HEK293 (cell line): ENCODE measurements around the gene MTMR3.
A peak's percentile ranks its signal among the peaks of the same experiment; 100 is the strongest.

Experiments
- CTCF ChIA-PET: fragments of 350-600 bp; formaldehyde crosslinking; extraction: SDS; loops from one replicate; lab custom pipeline; 2021; ENCODE audit warnings: antibody characterized with exemption; lab: Yijun Ruan, JAX
- POLR2A ChIA-PET: fragments of 300-600 bp; formaldehyde crosslinking; extraction: SDS; loops from one replicate; lab custom pipeline; 2020; ENCODE audit warnings: antibody characterized with exemption, inconsistent platforms; lab: Yijun Ruan, JAX
- H3K27ac ChIP-seq: fragments of 200-500 bp; sonication (Bioruptor generic); 2 replicates; pipeline ENCODE4 v1.5.1; 2014; ENCODE audit warnings: low read depth, low read length, control low read depth, inconsistent platforms; ENCODE audit errors: extremely low read depth
- H3K36me3 ChIP-seq, 2 experiments: fragments of 200-500 bp in 1 of 2; sonication (Bioruptor generic) in 1 of 2; 1 replicate in 1 of 2; 2 replicates in 1 of 2; pipeline ENCODE4 v1.5.1; 2014 to 2017; ENCODE audit warnings: inconsistent platforms in 2 of 2, low read length in 2 of 2; ENCODE audit not compliant: control insufficient read depth in 2 of 2, insufficient read depth in 1 of 2
- H3K4me1 ChIP-seq: fragments of 200-500 bp; sonication (Bioruptor generic); 2 replicates; pipeline ENCODE4 v1.5.1; 2014; ENCODE audit warnings: mild to moderate bottlenecking, low read length, inconsistent platforms; ENCODE audit not compliant: control insufficient read depth, insufficient read depth
- H3K4me3 ChIP-seq: 2 replicates; pipeline ENCODE4 v1.5.1; 2011; ENCODE audit warnings: low read depth, mild to moderate bottlenecking, control low read depth, low read length, moderate library complexity
- H3K9me3 ChIP-seq: fragments of 200-500 bp; sonication (Bioruptor generic); 2 replicates; pipeline ENCODE4 v1.5.1; 2014; ENCODE audit warnings: low read depth, low read length, inconsistent platforms; ENCODE audit not compliant: control insufficient read depth, insufficient read depth
- INSM2 ChIP-seq: fragments of 450-650 bp; formaldehyde crosslinking; IDR thresholded peaks from 2 replicates; pipeline ENCODE4 v1.5.1; 2016; ENCODE audit warnings: missing biosample characterization, missing genetic modification characterization
- PATZ1 ChIP-seq: fragments of 450-650 bp; formaldehyde crosslinking; IDR thresholded peaks from 2 replicates; pipeline ENCODE4 v1.5.1; 2016; ENCODE audit warnings: missing biosample characterization, missing genetic modification characterization
- PRDM4 ChIP-seq: fragments of 450-650 bp; formaldehyde crosslinking; IDR thresholded peaks from 2 replicates; pipeline ENCODE4 v1.5.1; 2017; ENCODE audit warnings: missing biosample characterization, missing genetic modification characterization
- WT1 ChIP-seq: fragments of 450-650 bp; formaldehyde crosslinking; IDR thresholded peaks from 2 replicates; pipeline ENCODE4 v1.5.1; 2016; ENCODE audit warnings: missing biosample characterization, missing genetic modification characterization
- YY1 ChIP-seq: fragments of 450-650 bp; formaldehyde crosslinking; IDR thresholded peaks from 2 replicates; pipeline ENCODE4 v1.5.1; 2018; ENCODE audit warnings: missing biosample characterization, missing genetic modification characterization
- ZFHX2 ChIP-seq: fragments of 450-650 bp; formaldehyde crosslinking; conservative IDR thresholded peaks from 2 replicates; pipeline ENCODE4 v1.5.1; 2016; ENCODE audit warnings: missing biosample characterization, missing genetic modification characterization
- ZNF148 ChIP-seq: fragments of 450-650 bp; formaldehyde crosslinking; IDR thresholded peaks from 2 replicates; pipeline ENCODE4 v1.5.0; 2017; ENCODE audit warnings: missing biosample characterization, missing genetic modification characterization, borderline replicate concordance
- ZNF266 ChIP-seq: fragments of 450-650 bp; formaldehyde crosslinking; IDR thresholded peaks from 2 replicates; pipeline ENCODE4 v1.5.1; 2016; ENCODE audit warnings: missing biosample characterization, missing genetic modification characterization, low read depth
- ZNF280C ChIP-seq: fragments of 450-650 bp; formaldehyde crosslinking; IDR thresholded peaks from 2 replicates; pipeline ENCODE4 v1.5.1; 2016; ENCODE audit warnings: missing biosample characterization, missing genetic modification characterization
- ZNF350 ChIP-seq: fragments of 450-650 bp; formaldehyde crosslinking; IDR thresholded peaks from 2 replicates; pipeline ENCODE4 v1.5.0; 2017; ENCODE audit warnings: missing biosample characterization, mild to moderate bottlenecking, missing genetic modification characterization
- ZNF37A ChIP-seq: fragments of 450-650 bp; IDR thresholded peaks from 2 replicates; pipeline ENCODE4 v1.5.1; 2018; ENCODE audit warnings: missing biosample characterization, missing genetic modification characterization
- ZNF394 ChIP-seq: fragments of 450-650 bp; formaldehyde crosslinking; IDR thresholded peaks from 2 replicates; pipeline ENCODE4 v1.5.1; 2016; ENCODE audit warnings: missing biosample characterization, missing genetic modification characterization, mild to moderate bottlenecking, moderate library complexity, borderline replicate concordance
- ZNF473 ChIP-seq: fragments of 450-650 bp; formaldehyde crosslinking; IDR thresholded peaks from 2 replicates; pipeline ENCODE4 v1.5.1; 2017; ENCODE audit warnings: missing biosample characterization, missing genetic modification characterization
- ZNF544 ChIP-seq: fragments of 450-650 bp; formaldehyde crosslinking; IDR thresholded peaks from 2 replicates; pipeline ENCODE4 v1.5.0; 2017; ENCODE audit warnings: missing biosample characterization, missing genetic modification characterization
- ZNF600 ChIP-seq: fragments of 450-650 bp; formaldehyde crosslinking; IDR thresholded peaks from 2 replicates; pipeline ENCODE4 v1.5.1; 2016; ENCODE audit warnings: missing biosample characterization, missing genetic modification characterization
- ZNF654 ChIP-seq: fragments of 450-650 bp; formaldehyde crosslinking; IDR thresholded peaks from 2 replicates; pipeline ENCODE4 v1.5.1; 2016; ENCODE audit warnings: low read depth, missing biosample characterization, missing genetic modification characterization
- ZNF792 ChIP-seq: fragments of 450-650 bp; formaldehyde crosslinking; IDR thresholded peaks from 2 replicates; pipeline ENCODE4 v1.5.1; 2016; ENCODE audit warnings: missing biosample characterization, missing genetic modification characterization

Gene MTMR3

GRCh38 chr22:29887358-29887757, 4.4 kb downstream of the MTMR3 start:
- TF ChIP-seq ZNF600 (peak; percentile 55; the same call in 1 of the 2 replicates), ZNF280C (tag by site-specific recombination) (no peak)
- Histone ChIP-seq H3K4me1 (peaks cover 23% of the 10 kb centered on the region), H3K36me3 (no peaks in the 10 kb centered on the region), H3K9me3 (no peaks in the 10 kb centered on the region), H3K27ac (no peak overlapping the region), H3K4me3 (no peak overlapping the region)
- ChIA-PET CTCF (interaction anchor here (0.8 to 2.4 kb wide), 2 partner anchors 57 to 118 kb away, joined by 4 to 6 read pairs; no protein-coding TSS in a partner anchor), POLR2A (interaction anchor here (1.5 kb wide), 1 partner anchor 49 kb away, joined by 3 read pairs; the partner anchor contains the start of gene ASCC2)

GRCh38 chr22:29890760-29891159, 7.8 kb downstream of the MTMR3 start:
- POLR2A ChIA-PET = interaction anchor here (0.9 kb wide), 1 partner anchor 55 kb away, joined by 3 read pairs; no protein-coding TSS in a partner anchor
- Histone ChIP-seq H3K36me3 (no peaks in the 10 kb centered on the region), H3K9me3 (no peaks in the 10 kb centered on the region), H3K27ac (no peak overlapping the region), H3K4me3 (no peak overlapping the region), H3K4me1 (peaks cover 24% of the 10 kb centered on the region)
- TF ChIP-seq INSM2 (tag by site-specific recombination) (no peak), YY1 (tag by site-specific recombination) (no peak), ZNF473 (tag by site-specific recombination) (no peak), ZNF654 (tag by site-specific recombination) (no peak), ZNF544 (no peak), ZFHX2 (no peak), ZNF792 (no peak), ZNF394 (tag by site-specific recombination) (no peak), ZNF37A (tag by site-specific recombination) (no peak), ZNF266 (tag by site-specific recombination) (no peak)
- CTCF ChIA-PET = no interaction called here

- H3K9me3 ChIP-seq = no peaks in the 10 kb centered on the region
- POLR2A ChIA-PET = no interaction called here
- H3K27ac ChIP-seq = no peak overlapping the region
- H3K4me3 ChIP-seq = no peak overlapping the region
- no peaks in the 10 kb centered on the region; a peak in 1 of 3 replicates for H3K36me3 ChIP-seq
- CTCF ChIA-PET = no interaction called here
- H3K4me1 ChIP-seq = peaks cover 14% of the 10 kb centered on the region
- TF ChIP-seq PRDM4 (tag by site-specific recombination) (no peak), ZFHX2 (no peak), ZNF148 (tag by site-specific recombination) (no peak), ZNF544 (no peak), ZNF350 (no peak), PATZ1 (tag by site-specific recombination) (no peak), WT1 (tag by site-specific recombination) (0 out of 2 replicates have a peak, but pooled peaks have one; percentile 29)
Measured at GRCh38 chr22:29892315-29893156, 9.6 kb downstream of the MTMR3 start.
